ENCODE results near the gene SMIM28.

GRCh38 chr6:138396709-138397108 lies 19.0 kb downstream of the SMIM28 start:
- no peak for TF ChIP-seq REST (IDR thresholded peaks at IDR 0.05; ENCODE audit: insufficient read depth in 1 of 2, low read depth in 2 of 2, low read length in 1 of 2)
- TF ChIP-seq CTCF (IDR thresholded peaks at IDR 0.05), result no peak
- TF ChIP-seq SIN3A (IDR thresholded peaks at IDR 0.05; ENCODE audit: borderline replicate concordance, insufficient read depth, low read depth, low read length), result no peak

Measured in Panc1 (cell line).